ENCODE measurements around the gene HAUS1. TPM values are rescaled to one million over a fixed set of nuclear protein-coding genes. Genes with fewer than 3 reads are reported as not detected.

Gene HAUS1
- total RNA-seq, 6 experiments from 2014 or later, result 22.7 to 34.8 (median 31.6) TPM

DNA sequence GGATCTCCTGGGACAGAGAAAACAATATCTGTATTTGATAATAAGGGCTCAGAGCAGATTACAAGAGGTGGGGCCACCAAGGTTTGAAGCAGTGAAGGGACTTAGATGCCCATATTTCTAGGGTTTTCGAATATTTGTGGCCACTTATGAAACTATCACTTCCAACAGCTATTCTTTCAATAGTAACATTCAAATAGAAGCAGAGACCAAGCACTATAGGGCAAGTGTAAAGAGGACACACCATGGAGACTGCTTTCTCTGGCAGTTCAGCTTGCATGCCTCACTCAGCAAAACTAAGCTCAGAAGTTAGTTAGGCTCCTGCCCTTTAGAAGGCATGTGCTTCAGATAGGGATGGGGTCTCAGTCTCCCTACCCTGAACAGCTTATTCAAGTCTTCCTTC is 42.4 kb upstream of the HAUS1 start:
- peaks cover 6% of the 10 kb centered on the region for H3K4me1 Mint-ChIP-seq (ENCODE audit: low read depth)
- TF ChIP-seq, protein P1, sequence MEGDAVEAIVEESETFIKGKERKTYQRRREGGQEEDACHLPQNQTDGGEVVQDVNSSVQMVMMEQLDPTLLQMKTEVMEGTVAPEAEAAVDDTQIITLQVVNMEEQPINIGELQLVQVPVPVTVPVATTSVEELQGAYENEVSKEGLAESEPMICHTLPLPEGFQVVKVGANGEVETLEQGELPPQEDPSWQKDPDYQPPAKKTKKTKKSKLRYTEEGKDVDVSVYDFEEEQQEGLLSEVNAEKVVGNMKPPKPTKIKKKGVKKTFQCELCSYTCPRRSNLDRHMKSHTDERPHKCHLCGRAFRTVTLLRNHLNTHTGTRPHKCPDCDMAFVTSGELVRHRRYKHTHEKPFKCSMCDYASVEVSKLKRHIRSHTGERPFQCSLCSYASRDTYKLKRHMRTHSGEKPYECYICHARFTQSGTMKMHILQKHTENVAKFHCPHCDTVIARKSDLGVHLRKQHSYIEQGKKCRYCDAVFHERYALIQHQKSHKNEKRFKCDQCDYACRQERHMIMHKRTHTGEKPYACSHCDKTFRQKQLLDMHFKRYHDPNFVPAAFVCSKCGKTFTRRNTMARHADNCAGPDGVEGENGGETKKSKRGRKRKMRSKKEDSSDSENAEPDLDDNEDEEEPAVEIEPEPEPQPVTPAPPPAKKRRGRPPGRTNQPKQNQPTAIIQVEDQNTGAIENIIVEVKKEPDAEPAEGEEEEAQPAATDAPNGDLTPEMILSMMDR (IDR thresholded peaks at IDR 0.05), result no peak
- no peaks in the 10 kb centered on the region for H3K36me3 Mint-ChIP-seq (ENCODE audit: low read depth)
- no peak overlapping the region for H3K27ac Mint-ChIP-seq
- DNase-seq, result no peak
- H3K9me3 Mint-ChIP-seq, result no peaks in the 10 kb centered on the region
- H3K4me3 Mint-ChIP-seq, result no peak overlapping the region
- H3K27me3 Mint-ChIP-seq (ENCODE audit: insufficient read depth), result no peaks in the 10 kb centered on the region; the same call in 1 of the 2 replicates

DNA sequence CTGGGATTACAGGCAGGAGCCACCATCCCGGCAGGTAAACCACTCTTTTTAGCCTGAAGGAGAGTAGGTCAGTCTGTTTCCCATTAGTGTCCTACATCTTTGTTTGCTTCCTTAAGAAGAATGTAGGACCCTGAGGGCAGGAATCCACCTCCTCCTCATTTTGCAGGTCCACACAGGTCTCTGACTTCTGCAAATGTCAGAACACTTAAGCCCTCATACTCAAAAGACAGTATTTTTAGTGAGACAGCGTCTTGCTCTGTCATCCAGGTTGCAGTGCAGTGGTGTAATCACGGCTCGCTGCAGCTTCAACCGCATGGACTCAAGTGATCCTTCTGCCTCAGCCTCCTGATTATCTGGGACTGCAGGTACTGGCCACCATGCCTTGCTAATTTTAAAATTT is 41.4 kb upstream of the HAUS1 start:
- 0 out of 2 replicates have a peak, but pooled peaks cover 3% of the 10 kb centered on the region for H3K36me3 Mint-ChIP-seq (ENCODE audit: low read depth)
- no peak for DNase-seq
- no peak overlapping the region for H3K27ac Mint-ChIP-seq
- no peaks in the 10 kb centered on the region; the same call in 1 of the 2 replicates for H3K27me3 Mint-ChIP-seq (ENCODE audit: insufficient read depth)
- peaks cover 6% of the 10 kb centered on the region for H3K4me1 Mint-ChIP-seq (ENCODE audit: low read depth)
- no peaks in the 10 kb centered on the region for H3K9me3 Mint-ChIP-seq
- no peak overlapping the region for H3K4me3 Mint-ChIP-seq
- TF ChIP-seq, protein P1 (IDR thresholded peaks at IDR 0.05), result no peak

DNA sequence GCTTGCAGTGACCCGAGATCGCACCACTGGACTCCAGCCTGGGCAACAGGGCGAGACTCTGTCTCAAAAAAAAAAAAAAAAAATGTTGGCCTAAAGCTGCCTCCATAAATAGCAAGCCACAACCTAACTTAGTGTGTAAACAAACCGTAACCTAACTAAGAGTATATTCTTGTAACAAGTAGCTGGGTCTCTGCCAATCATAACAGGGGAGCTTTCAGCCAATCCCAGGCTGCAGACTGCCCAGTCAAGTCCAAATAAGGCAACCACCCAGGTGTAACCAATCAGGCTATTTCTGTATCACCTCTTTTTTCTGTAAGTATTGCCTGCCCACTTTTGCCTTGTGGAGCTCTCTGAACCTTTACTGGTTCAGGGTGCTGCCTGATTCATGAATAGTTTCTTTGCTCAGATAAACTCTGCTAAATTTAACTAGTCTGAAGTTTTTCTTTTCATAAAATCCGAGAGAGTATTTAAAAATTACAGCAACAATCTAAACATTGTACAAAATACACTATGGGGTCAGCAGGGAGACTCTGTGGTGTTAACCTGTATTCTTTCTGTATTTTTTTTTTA is 36.7 kb upstream of the HAUS1 start:
- Mint-ChIP-seq H3K36me3 (ENCODE audit: low read depth) (0 out of 2 replicates have a peak, but pooled peaks cover 4% of the 10 kb centered on the region), H3K4me3 (no peak overlapping the region), H3K27ac (no peak overlapping the region), H3K27me3 (ENCODE audit: insufficient read depth) (no peaks in the 10 kb centered on the region; the same call in 1 of the 2 replicates), H3K4me1 (ENCODE audit: low read depth) (peaks cover 37% of the 10 kb centered on the region), H3K9me3 (no peaks in the 10 kb centered on the region)
- DNase-seq, result peak; percentile 11
- TF ChIP-seq, protein P1 (IDR thresholded peaks at IDR 0.05), result no peak

DNA sequence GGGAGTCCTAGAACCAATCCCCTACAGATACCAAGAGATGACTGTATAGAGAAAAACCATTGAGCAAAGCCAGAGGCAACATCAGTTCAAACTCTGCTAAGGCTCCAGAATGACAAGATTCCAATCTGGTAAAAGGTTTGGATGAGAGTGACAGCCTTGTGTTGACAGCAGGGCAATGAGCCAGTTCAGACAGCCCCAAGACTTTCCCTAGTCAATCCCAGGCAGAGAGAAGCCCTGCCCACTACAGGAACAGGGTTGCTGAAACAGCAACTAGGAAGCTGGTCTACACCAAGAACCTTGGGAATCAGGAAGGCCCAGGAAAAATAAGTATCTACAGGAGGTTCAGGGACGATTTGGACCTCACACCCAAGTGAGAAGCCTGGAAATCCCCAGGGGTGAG is 35.4 kb upstream of the HAUS1 start:
- no peak overlapping the region for H3K4me3 Mint-ChIP-seq
- DNase-seq, result no peak
- no peak overlapping the region for H3K27ac Mint-ChIP-seq
- no peaks in the 10 kb centered on the region; the same call in 1 of the 2 replicates for H3K27me3 Mint-ChIP-seq (ENCODE audit: insufficient read depth)
- H3K4me1 Mint-ChIP-seq (ENCODE audit: low read depth), result peaks cover 50% of the 10 kb centered on the region
- TF ChIP-seq, protein P1 (IDR thresholded peaks at IDR 0.05), result no peak
- H3K36me3 Mint-ChIP-seq (ENCODE audit: low read depth), result 0 out of 2 replicates have a peak, but pooled peaks cover 4% of the 10 kb centered on the region
- H3K9me3 Mint-ChIP-seq, result no peaks in the 10 kb centered on the region

DNA sequence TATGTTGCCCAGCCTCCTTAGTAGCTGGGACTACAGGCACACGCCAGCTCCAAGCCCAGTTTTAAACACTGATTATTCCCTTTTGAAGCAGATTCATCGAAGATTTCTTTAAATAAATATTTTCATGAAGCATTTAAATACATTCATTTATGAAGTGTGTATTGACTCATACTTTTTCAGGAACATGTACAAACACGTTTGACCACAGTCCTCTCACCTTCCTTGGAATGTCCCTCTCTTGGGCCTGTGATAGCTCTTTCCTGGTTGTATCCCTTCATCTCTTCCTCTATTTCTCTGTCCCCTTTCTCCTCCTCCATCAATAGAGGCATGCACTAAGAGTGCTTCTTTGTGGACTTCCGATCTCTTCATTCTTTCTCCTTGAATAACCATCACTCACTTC is 34.7 kb upstream of the HAUS1 start:
- Mint-ChIP-seq H3K27ac (peak overlapping the region; percentile 8), H3K4me3 (no peak overlapping the region), H3K27me3 (ENCODE audit: insufficient read depth) (no peaks in the 10 kb centered on the region; the same call in 1 of the 2 replicates), H3K4me1 (ENCODE audit: low read depth) (peaks cover 52% of the 10 kb centered on the region), H3K36me3 (ENCODE audit: low read depth) (0 out of 2 replicates have a peak, but pooled peaks cover 4% of the 10 kb centered on the region), H3K9me3 (no peaks in the 10 kb centered on the region)
- TF ChIP-seq, protein P1 (IDR thresholded peaks at IDR 0.05), result no peak
- no peak for DNase-seq
